Fibroblast of villous mesenchyme (primary cell): ENCODE results near the gene EPB41L4B. TPM values are rescaled to one million over a fixed set of nuclear protein-coding genes. Genes with fewer than 3 reads are reported as not detected.

ENCODE experiments used
- DNase-seq: peaks from one replicate; pipeline ENCODE4 v3.0.0-alpha.2; 2010; ENCODE audit warnings: low read depth
- H3K4me3 ChIP-seq: 2 replicates; pipeline ENCODE4 v1.5.1; 2011; ENCODE audit warnings: low read depth, mild to moderate bottlenecking, low read length
- total RNA-seq: library from RNA; depleted of rRNA; stranded (reverse); fragments of >200 nt; gene quantifications from 2 replicates; pipeline ENCODE4 v1.2.3, GENCODE V29; 2012
- TF ChIP-seq, protein P1 (sequence below): IDR thresholded peaks from 2 replicates; pipeline ENCODE4 v1.5.1; 2012; ENCODE audit warnings: low read depth, mild to moderate bottlenecking, low read length; ENCODE audit not compliant: insufficient read depth

EPB41L4B gene
- total RNA-seq, 1 donor, result under 0.01 TPM

DNA sequence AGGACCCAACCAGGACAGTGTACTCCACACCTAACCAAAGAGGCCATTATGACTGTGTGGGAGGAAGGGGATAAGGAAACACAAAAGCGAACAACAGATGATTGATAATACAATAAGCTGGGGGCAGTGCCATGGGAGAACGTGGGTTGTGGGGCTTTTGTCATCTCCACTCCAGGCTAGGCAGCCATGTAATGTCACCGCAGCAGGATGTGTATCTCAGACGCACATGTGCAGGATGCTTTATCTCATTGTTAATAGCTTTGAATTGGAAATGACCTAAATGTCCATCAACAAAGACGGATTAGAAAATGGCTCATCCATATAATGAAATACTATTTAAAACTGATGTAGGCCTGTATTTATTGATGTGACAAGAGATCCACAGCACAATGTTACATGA, 51.0 kb downstream of the EPB41L4B start:
- no peak overlapping the region for H3K4me3 ChIP-seq
- TF ChIP-seq, protein P1, sequence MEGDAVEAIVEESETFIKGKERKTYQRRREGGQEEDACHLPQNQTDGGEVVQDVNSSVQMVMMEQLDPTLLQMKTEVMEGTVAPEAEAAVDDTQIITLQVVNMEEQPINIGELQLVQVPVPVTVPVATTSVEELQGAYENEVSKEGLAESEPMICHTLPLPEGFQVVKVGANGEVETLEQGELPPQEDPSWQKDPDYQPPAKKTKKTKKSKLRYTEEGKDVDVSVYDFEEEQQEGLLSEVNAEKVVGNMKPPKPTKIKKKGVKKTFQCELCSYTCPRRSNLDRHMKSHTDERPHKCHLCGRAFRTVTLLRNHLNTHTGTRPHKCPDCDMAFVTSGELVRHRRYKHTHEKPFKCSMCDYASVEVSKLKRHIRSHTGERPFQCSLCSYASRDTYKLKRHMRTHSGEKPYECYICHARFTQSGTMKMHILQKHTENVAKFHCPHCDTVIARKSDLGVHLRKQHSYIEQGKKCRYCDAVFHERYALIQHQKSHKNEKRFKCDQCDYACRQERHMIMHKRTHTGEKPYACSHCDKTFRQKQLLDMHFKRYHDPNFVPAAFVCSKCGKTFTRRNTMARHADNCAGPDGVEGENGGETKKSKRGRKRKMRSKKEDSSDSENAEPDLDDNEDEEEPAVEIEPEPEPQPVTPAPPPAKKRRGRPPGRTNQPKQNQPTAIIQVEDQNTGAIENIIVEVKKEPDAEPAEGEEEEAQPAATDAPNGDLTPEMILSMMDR, result no peak
- no peak for DNase-seq

DNA sequence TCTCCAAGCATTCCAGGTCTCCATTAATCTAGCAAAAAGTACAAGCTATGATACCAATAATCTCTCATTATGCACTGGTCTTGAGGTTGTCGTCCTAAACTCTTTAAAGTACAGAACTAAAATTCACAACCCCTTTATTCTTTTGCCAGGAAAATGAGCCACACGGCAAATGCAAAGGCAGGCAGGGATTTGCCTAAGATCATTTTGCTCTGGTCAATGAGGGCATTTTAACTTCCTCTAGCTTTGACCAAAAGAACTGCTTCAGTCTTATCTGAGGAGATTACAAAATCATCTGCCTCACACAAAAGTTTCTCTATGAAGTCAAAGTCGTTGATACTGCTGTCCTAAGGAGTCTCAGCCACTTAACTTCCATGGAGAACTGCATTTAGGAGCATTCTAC, 51.8 kb downstream of the EPB41L4B start:
- TF ChIP-seq, protein P1, result no peak
- H3K4me3 ChIP-seq, result no peak overlapping the region
- DNase-seq, result no peak

DNA sequence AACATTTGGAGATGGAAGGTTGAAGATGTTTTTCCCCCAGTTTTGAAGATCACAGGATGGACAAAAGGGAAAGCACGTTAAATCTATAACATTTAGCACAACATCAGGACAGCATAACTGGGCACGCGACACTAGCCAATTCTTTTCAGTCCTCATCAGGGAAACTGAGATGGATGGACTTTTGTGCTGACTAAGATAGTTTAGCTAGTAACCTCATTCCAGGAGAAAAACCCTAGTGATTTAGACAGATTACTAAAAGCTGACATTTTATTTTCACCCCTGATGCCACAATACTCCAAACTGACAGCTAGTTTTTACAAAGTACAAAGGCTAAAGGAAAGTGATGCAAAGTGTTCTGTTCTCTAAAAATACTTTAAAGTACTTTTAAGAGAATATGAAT, 53.3 kb downstream of the EPB41L4B start:
- no peak for DNase-seq
- TF ChIP-seq, protein P1, result no peak
- H3K4me3 ChIP-seq, result no peak overlapping the region

DNA sequence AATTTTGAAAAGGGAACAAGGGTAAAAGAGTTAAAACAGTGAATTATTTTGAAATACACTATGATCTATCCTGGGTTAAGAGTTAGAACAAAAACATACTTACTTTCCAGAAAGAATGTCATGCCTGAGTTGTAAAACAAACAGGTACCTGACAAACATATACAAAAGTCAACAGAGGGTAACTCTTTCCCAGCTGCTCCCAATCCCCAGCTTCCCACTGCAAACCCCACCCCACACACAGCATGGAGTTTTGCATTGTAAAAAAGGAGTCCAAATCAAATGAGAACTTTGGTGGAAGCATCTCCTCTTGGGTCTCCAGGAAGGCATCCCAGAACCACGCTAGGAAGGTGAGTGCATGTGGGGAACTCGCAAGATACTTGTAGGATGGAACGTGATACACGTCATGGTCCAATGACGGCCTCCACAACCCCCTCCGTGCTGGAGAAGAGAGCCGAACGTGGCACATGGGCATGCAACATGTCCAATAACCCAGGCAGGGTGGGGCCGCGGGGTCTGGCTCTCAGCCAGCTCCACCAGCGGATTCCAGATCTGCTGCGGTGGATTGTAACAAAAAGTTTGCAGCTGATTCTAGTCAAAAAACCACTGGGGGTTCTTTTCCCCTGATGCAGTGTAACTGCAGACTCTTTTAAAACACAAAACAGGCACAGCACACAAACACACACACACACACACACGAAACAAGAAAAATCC, 55.8 kb downstream of the EPB41L4B start:
- TF ChIP-seq, protein P1, result no peak
- no peak overlapping the region for H3K4me3 ChIP-seq
- DNase-seq, result no peak

DNA sequence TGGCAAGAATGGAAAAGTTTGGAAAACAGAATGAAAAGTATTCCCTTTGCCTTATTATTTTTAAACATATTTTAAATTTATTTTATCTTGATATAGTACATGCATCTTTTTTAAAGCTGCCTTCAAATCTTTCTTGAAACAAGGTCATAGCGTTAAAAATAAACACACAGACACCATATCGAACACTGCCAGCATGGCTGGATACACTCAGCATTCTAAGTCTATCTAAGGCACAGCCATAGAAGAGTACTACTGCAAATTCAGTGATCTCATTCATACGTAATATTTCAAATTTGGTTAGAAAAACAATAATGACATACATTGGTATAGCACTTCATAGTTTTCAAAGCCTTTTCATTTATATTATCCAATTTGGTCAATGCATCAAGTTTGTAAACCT, 57.5 kb downstream of the EPB41L4B start:
- DNase-seq, result no peak
- no peak overlapping the region for H3K4me3 ChIP-seq

DNA sequence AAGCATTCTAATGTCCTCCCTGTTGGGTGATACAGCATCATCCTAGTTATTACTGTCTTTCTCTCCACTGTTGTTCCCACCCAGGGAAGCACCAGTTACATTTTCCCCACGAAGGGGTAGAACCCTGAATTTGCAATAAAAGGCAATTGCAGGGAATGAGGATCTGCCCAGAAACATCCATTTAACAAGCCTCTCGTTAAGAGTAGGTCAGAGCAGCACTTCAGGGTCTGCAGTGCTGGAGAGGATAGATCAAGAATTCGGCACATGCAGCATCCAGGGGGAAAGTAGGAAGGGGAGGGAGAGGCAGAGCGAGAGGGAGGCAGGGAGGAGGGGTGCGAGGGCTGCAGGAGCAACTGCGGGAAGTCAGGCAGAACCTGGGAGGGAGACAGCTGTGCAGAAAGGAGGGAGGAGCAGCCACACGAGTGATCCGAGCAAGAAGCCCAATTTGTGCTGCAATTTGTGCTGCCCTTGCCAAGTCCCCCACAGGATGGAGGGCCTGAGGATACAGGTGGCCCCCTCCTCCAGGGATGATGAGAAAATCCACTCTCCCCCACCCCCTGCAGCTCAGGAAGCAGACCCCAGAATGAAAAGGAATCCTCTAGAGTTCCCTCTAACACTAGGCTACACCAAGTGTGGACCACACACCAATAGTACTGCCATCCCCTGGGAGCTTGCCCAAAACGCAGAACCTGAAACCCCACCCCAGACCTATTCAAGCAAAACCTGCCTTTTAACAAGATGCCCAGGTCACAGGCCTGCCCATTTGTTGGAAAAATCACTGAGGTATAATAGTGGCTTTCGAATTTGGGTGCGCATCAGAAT, 62.2 kb downstream of the EPB41L4B start:
- DNase-seq, result no peak
- H3K4me3 ChIP-seq, result no peak overlapping the region
- TF ChIP-seq, protein P1, result no peak

More for the DNA sequence above, 57.5 kb downstream of the EPB41L4B start:
- TF ChIP-seq, protein P1, result no peak
